Measurements from ENCODE around the gene PLEKHH3.
"Not testable (repeated sequence)": the region's sequence is repeated elsewhere in the genome, so short reads cannot be mapped to it uniquely, and the experiment has no call there.

The PLEKHH3 gene

GRCh38 chr17:42660692-42661345 lies 16.0 kb downstream of the PLEKHH3 start:
- no peak overlapping the region for H3K4me2 ChIP-seq (ENCODE audit: low read length)
- no peaks in the 10 kb centered on the region for H3K27me3 ChIP-seq (ENCODE audit: control insufficient read depth, insufficient read depth, low read length)
- no peak overlapping the region for H3K4me3 ChIP-seq (ENCODE audit: low read depth, low read length)
- H3K79me2 ChIP-seq: no peaks in the 10 kb centered on the region
- H3K9ac ChIP-seq: no peak overlapping the region
- no peak overlapping the region for H2AFZ ChIP-seq
- no peak for TF ChIP-seq CTCF (IDR thresholded peaks at IDR 0.05)
- no peak overlapping the region for H3K27ac ChIP-seq
- H3K9me3 ChIP-seq (ENCODE audit: control insufficient read depth, low read length): no peaks in the 10 kb centered on the region
- no peaks in the 10 kb centered on the region for H3K36me3 ChIP-seq (ENCODE audit: control insufficient read depth, insufficient read depth, low read length)
- H3K4me1 ChIP-seq: no peaks in the 10 kb centered on the region

GRCh38 chr17:42659932-42660274 lies 16.9 kb downstream of the PLEKHH3 start:
- H3K9ac ChIP-seq: peak overlapping the region; percentile 74
- peak overlapping the region; percentile 74 for H3K4me3 ChIP-seq (ENCODE audit: low read depth, low read length)
- H3K9me3 ChIP-seq (ENCODE audit: control insufficient read depth, low read length); H3K4me1 ChIP-seq; H3K27ac ChIP-seq; H3K36me3 ChIP-seq (ENCODE audit: control insufficient read depth, insufficient read depth, low read length); H3K27me3 ChIP-seq (ENCODE audit: control insufficient read depth, insufficient read depth, low read length); H3K79me2 ChIP-seq: not testable (repeated sequence)
- peak overlapping the region; percentile 99 for H3K4me2 ChIP-seq (ENCODE audit: low read length)
- H2AFZ ChIP-seq: peak overlapping the region; percentile 94

GRCh38 chr17:42659079-42659931 lies 17.5 kb downstream of the PLEKHH3 start, which contains the start of gene TUBG2:
Gene TUBG2 (plus strand): TSS chr17:42659284. CDS start chr17:42659504, 220 bp downstream.
- Histone ChIP-seq H3K4me1 (no peaks in the 10 kb centered on the region), H3K27ac (peak within 1 kb of the TSS; percentile 75), H3K9me3 (ENCODE audit: control insufficient read depth, low read length) (no peaks in the 10 kb centered on the region), H3K27me3 (ENCODE audit: control insufficient read depth, insufficient read depth, low read length) (no peaks in the 10 kb centered on the region), H3K79me2 (no peaks in the 10 kb centered on the region), H3K4me2 (ENCODE audit: low read length) (peak within 1 kb of the TSS; percentile 99), H3K4me3 (ENCODE audit: low read depth, low read length) (peak within 1 kb of the TSS; percentile 74), H2AFZ (peak within 1 kb of the TSS; percentile 94), H3K36me3 (ENCODE audit: control insufficient read depth, insufficient read depth, low read length) (no peaks in the 10 kb centered on the region), H3K9ac (peak within 1 kb of the TSS; percentile 74)
- no peak for TF ChIP-seq CTCF (IDR thresholded peaks at IDR 0.05)

- no peaks in the 10 kb centered on the region for H3K36me3 ChIP-seq (ENCODE audit: control insufficient read depth, insufficient read depth, low read length)
- H3K4me1 ChIP-seq: no peaks in the 10 kb centered on the region
- H3K79me2 ChIP-seq: no peaks in the 10 kb centered on the region
- no peaks in the 10 kb centered on the region for H3K9me3 ChIP-seq (ENCODE audit: control insufficient read depth, low read length)
- no peaks in the 10 kb centered on the region for H3K27me3 ChIP-seq (ENCODE audit: control insufficient read depth, insufficient read depth, low read length)
- no peak for TF ChIP-seq CTCF (IDR thresholded peaks at IDR 0.05)
- H3K4me2 ChIP-seq (ENCODE audit: low read length): no peak overlapping the region
- no peak overlapping the region for H2AFZ ChIP-seq
- no peak overlapping the region for H3K4me3 ChIP-seq (ENCODE audit: low read depth, low read length)
- H3K9ac ChIP-seq: no peak overlapping the region
- no peak overlapping the region for H3K27ac ChIP-seq
These were observed 18.8 kb downstream of the PLEKHH3 start for GRCh38 chr17:42657824-42658588.

GRCh38 chr17:42655528-42655927 lies 21.3 kb downstream of the PLEKHH3 start:
- Histone ChIP-seq H3K4me3 (ENCODE audit: low read depth, low read length) (no peak overlapping the region), H3K4me2 (ENCODE audit: low read length) (no peak overlapping the region), H3K36me3 (ENCODE audit: control insufficient read depth, insufficient read depth, low read length) (no peaks in the 10 kb centered on the region), H2AFZ (no peak overlapping the region), H3K27me3 (ENCODE audit: control insufficient read depth, insufficient read depth, low read length) (no peaks in the 10 kb centered on the region), H3K27ac (no peak overlapping the region), H3K79me2 (no peaks in the 10 kb centered on the region), H3K9ac (no peak overlapping the region), H3K9me3 (ENCODE audit: control insufficient read depth, low read length) (no peaks in the 10 kb centered on the region), H3K4me1 (no peaks in the 10 kb centered on the region)
- TF ChIP-seq CTCF (IDR thresholded peaks at IDR 0.05): no peak

Measured in parathyroid adenoma (tissue), 2 donors.